Measurements from ENCODE around the gene LIG4.

DNA sequence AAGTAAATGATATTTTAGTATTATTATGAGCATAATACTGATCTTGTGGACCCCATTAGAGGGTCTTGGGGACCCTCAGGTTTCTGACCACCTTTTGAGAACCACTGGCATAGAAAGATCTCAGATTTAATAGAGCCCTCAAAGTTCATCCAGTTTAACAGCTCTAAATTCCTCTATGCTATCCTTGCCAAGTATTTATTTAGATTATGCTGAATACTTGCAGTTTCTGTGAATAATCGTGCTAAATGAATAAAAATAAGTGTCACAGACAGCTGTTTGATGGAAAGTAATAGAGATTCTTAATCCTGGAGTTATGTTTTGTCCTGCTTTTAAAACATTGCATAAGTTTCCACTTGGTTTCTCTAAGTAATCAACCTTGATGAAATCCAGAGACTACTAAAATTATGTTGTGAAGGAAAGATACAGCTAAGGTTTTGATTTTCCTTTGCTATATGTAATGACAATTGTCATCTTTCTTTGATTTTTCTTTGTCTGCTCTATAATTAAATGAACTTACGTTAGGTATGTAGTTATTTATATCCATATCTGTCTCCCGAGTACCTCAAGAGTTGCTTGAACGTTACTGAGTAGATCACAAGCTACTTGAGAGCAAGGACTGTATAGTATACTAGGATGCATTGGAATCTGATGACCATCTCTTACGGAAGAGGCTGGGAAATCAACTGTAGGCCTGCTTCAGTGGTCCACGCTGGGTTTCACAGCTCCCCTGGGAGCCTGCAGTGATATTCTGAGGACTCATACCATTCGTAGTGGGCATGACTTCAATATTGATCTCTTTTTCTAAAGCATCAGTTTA lies 8.6 kb upstream of the LIG4 start:
- TF ChIP-seq, protein P1, sequence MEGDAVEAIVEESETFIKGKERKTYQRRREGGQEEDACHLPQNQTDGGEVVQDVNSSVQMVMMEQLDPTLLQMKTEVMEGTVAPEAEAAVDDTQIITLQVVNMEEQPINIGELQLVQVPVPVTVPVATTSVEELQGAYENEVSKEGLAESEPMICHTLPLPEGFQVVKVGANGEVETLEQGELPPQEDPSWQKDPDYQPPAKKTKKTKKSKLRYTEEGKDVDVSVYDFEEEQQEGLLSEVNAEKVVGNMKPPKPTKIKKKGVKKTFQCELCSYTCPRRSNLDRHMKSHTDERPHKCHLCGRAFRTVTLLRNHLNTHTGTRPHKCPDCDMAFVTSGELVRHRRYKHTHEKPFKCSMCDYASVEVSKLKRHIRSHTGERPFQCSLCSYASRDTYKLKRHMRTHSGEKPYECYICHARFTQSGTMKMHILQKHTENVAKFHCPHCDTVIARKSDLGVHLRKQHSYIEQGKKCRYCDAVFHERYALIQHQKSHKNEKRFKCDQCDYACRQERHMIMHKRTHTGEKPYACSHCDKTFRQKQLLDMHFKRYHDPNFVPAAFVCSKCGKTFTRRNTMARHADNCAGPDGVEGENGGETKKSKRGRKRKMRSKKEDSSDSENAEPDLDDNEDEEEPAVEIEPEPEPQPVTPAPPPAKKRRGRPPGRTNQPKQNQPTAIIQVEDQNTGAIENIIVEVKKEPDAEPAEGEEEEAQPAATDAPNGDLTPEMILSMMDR (IDR thresholded peaks at IDR 0.05; ENCODE audit: borderline replicate concordance, extremely low read depth, low read length, poor library complexity, severe bottlenecking) = no peak
- TF ChIP-seq EZH2 (IDR thresholded peaks at IDR 0.05; ENCODE audit: borderline replicate concordance, low read depth, low read length, severe bottlenecking) = no peak
